Transverse colon (tissue), 3 donors: ENCODE results near the gene SOX8.

Experiments used
- EP300 ChIP-seq: sonication (generic); formaldehyde crosslinking; IDR thresholded peaks from one replicate; pipeline ENCODE4 v1.6.1; 2017; ENCODE audit warnings: antibody characterized with exemption, low read depth
- POLR2A ChIP-seq: fragments of 450-650 bp; IDR thresholded peaks from one replicate; pipeline ENCODE4 v1.6.1; 2016; ENCODE audit warnings: antibody characterized with exemption, mild to moderate bottlenecking, moderate library complexity
- TF ChIP-seq, protein P1 (sequence below), 5 experiments: fragments of 200-600 bp in 3 of 5; fragments of 450-650 bp in 2 of 5; sonication (generic) in 3 of 5; IDR thresholded peaks; 1 replicate in 2 of 5; 2 replicates in 3 of 5; pipeline ENCODE4 v1.5.1; 2016 to 2017; ENCODE audit warnings: antibody characterized with exemption in 5 of 5, inconsistent platforms in 3 of 5, mild to moderate bottlenecking in 2 of 5, moderate library complexity in 1 of 5

- TF ChIP-seq, protein P1, sequence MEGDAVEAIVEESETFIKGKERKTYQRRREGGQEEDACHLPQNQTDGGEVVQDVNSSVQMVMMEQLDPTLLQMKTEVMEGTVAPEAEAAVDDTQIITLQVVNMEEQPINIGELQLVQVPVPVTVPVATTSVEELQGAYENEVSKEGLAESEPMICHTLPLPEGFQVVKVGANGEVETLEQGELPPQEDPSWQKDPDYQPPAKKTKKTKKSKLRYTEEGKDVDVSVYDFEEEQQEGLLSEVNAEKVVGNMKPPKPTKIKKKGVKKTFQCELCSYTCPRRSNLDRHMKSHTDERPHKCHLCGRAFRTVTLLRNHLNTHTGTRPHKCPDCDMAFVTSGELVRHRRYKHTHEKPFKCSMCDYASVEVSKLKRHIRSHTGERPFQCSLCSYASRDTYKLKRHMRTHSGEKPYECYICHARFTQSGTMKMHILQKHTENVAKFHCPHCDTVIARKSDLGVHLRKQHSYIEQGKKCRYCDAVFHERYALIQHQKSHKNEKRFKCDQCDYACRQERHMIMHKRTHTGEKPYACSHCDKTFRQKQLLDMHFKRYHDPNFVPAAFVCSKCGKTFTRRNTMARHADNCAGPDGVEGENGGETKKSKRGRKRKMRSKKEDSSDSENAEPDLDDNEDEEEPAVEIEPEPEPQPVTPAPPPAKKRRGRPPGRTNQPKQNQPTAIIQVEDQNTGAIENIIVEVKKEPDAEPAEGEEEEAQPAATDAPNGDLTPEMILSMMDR (IDR thresholded peaks at IDR 0.05): no peak
- TF ChIP-seq EP300 (no peak), POLR2A (no peak)
Measured at GRCh38 chr16:977896-978295, 3.7 kb upstream of the SOX8 start.
